K562 (cell line): ENCODE measurements around the gene SEZ6.

Experiments
- MXD1 ChIP-seq: fragments of 250-450 bp; sonication (Bioruptor Pico); IDR thresholded peaks from 2 replicates; pipeline ENCODE4 v1.8.0; 2021; ENCODE audit warnings: borderline replicate concordance, mild to moderate bottlenecking, moderate library complexity; ENCODE audit not compliant: poor library complexity, severe bottlenecking
- NR3C1 ChIP-seq: sonication (generic); formaldehyde crosslinking; IDR thresholded peaks from 2 replicates; pipeline ENCODE4 v1.8.1; 2022; ENCODE audit warnings: missing genetic modification reagents
- TRIM28 ChIP-seq: fragments of 450-650 bp; IDR thresholded peaks from 2 replicates; pipeline ENCODE4 v1.6.1; 2017
- ZBTB43 ChIP-seq: sonication (generic); formaldehyde crosslinking; IDR thresholded peaks from 2 replicates; pipeline ENCODE4 v1.8.0; 2023; ENCODE audit warnings: mild to moderate bottlenecking, missing genetic modification reagents
- ZNF347 ChIP-seq: fragments of 450-650 bp; formaldehyde crosslinking; IDR thresholded peaks from 2 replicates; pipeline ENCODE4 v1.4.0; 2020; ENCODE audit warnings: low read depth, mild to moderate bottlenecking, moderate library complexity
- ZNF511 ChIP-seq: sonication (generic); formaldehyde crosslinking; IDR thresholded peaks from 2 replicates; pipeline ENCODE4 v1.8.0; 2022; ENCODE audit warnings: mild to moderate bottlenecking, missing genetic modification reagents

- TF ChIP-seq MXD1 (no peak), ZBTB43 (CRISPR knock-in tag) (no peak), ZNF511 (no peak), TRIM28 (no peak), ZNF347 (CRISPR knock-in tag) (no peak), NR3C1 (CRISPR knock-in tag) (no peak)
These were observed 23.6 kb downstream of the SEZ6 start for GRCh38 chr17:28982131-28982793.
